Measurements from ENCODE around the gene TXNL4B.
"Not testable (repeated sequence)": the region's sequence is repeated elsewhere in the genome, so short reads cannot be mapped to it uniquely, and the experiment has no call there.

TXNL4B gene

GRCh38 chr16:72057313-72057712, 36.1 kb downstream of the TXNL4B start:
- not testable (repeated sequence) for H3K36me3 ChIP-seq (ENCODE audit: control insufficient read depth, insufficient read depth, low read length); H3K9me3 ChIP-seq (ENCODE audit: control insufficient read depth, low read length); H3K4me3 ChIP-seq (ENCODE audit: insufficient read depth, low read depth, low read length); H3K27me3 ChIP-seq (ENCODE audit: control insufficient read depth, insufficient read depth, low read length, poor library complexity, severe bottlenecking); H3K27ac ChIP-seq (ENCODE audit: insufficient read depth, low read depth, low read length, poor library complexity, severe bottlenecking); H3K4me1 ChIP-seq (ENCODE audit: control insufficient read depth, insufficient read depth, low read length)
- WGBS, 2 experiments = 91 to 93% methylated on average over 1 to 2 of the region's 6 CpGs

- H3K4me3 ChIP-seq (ENCODE audit: insufficient read depth, low read depth, low read length) = no peak overlapping the region
- WGBS, 2 experiments = 93 to 95% methylated on average over 4 of the region's 4 CpGs
- H3K27ac ChIP-seq (ENCODE audit: insufficient read depth, low read depth, low read length, poor library complexity, severe bottlenecking) = no peak overlapping the region
- no peaks in the 10 kb centered on the region for H3K36me3 ChIP-seq (ENCODE audit: control insufficient read depth, insufficient read depth, low read length)
- no peaks in the 10 kb centered on the region for H3K4me1 ChIP-seq (ENCODE audit: control insufficient read depth, insufficient read depth, low read length)
- no peaks in the 10 kb centered on the region for H3K9me3 ChIP-seq (ENCODE audit: control insufficient read depth, low read length)
- no peaks in the 10 kb centered on the region for H3K27me3 ChIP-seq (ENCODE audit: control insufficient read depth, insufficient read depth, low read length, poor library complexity, severe bottlenecking)
Measured at GRCh38 chr16:72055911-72056310, 37.5 kb downstream of the TXNL4B start.

DNA sequence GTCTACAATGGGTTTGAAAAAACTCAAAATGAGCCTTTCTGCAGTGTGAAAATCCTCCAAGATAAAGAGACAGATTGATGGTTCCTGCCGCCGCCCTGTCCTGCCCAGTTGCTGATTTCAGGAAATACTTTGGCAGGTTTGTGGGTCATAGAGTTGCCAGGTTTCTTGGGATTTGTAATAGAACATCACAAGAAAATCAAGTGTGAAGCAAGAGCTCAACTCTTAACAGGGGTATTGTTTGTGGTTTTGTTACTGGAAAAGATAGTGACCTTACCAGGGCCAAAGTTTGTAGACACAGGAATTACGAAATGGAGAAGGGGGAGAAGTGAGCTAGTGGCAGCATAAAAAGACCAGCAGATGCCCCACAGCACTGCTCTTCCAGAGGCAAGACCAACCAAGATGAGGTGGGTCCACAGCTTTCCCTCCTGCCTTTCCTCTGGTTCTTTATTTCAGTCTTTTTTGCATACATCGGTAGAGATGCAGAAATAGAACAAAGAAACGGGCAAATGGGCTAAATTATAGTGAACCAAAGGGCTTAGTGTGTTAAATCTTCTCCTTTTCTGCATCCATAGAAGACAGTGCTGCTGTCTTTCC, 39.1 kb downstream of the TXNL4B start, which contains the start of gene HP:
HP (plus strand) TSS at position 252 of the 594 bp plus-strand sequence; CDS start at position 400, 148 bp downstream.
- H3K4me3 ChIP-seq (ENCODE audit: insufficient read depth, low read depth, low read length); H3K27me3 ChIP-seq (ENCODE audit: control insufficient read depth, insufficient read depth, low read length, poor library complexity, severe bottlenecking): not testable (repeated sequence)
- WGBS, 2 experiments = 80 to 86% methylated on average over 4 to 5 of the region's 5 CpGs

GRCh38 chr16:72051818-72052217, 41.6 kb downstream of the TXNL4B start:
- WGBS, 2 experiments = 86 to 95% methylated on average over 2 of the region's 2 CpGs
- no peak overlapping the region for H3K27ac ChIP-seq (ENCODE audit: insufficient read depth, low read depth, low read length, poor library complexity, severe bottlenecking)
- H3K4me3 ChIP-seq (ENCODE audit: insufficient read depth, low read depth, low read length) = no peak overlapping the region
- H3K4me1 ChIP-seq (ENCODE audit: control insufficient read depth, insufficient read depth, low read length) = no peaks in the 10 kb centered on the region
- H3K9me3 ChIP-seq (ENCODE audit: control insufficient read depth, low read length) = no peaks in the 10 kb centered on the region
- no peaks in the 10 kb centered on the region for H3K27me3 ChIP-seq (ENCODE audit: control insufficient read depth, insufficient read depth, low read length, poor library complexity, severe bottlenecking)
- H3K36me3 ChIP-seq (ENCODE audit: control insufficient read depth, insufficient read depth, low read length) = no peaks in the 10 kb centered on the region

More for the DNA sequence above, 39.1 kb downstream of the TXNL4B start, which contains the start of gene HP:
- not testable (repeated sequence) for H3K36me3 ChIP-seq (ENCODE audit: control insufficient read depth, insufficient read depth, low read length); H3K4me1 ChIP-seq (ENCODE audit: control insufficient read depth, insufficient read depth, low read length); H3K9me3 ChIP-seq (ENCODE audit: control insufficient read depth, low read length); H3K27ac ChIP-seq (ENCODE audit: insufficient read depth, low read depth, low read length, poor library complexity, severe bottlenecking)

DNA sequence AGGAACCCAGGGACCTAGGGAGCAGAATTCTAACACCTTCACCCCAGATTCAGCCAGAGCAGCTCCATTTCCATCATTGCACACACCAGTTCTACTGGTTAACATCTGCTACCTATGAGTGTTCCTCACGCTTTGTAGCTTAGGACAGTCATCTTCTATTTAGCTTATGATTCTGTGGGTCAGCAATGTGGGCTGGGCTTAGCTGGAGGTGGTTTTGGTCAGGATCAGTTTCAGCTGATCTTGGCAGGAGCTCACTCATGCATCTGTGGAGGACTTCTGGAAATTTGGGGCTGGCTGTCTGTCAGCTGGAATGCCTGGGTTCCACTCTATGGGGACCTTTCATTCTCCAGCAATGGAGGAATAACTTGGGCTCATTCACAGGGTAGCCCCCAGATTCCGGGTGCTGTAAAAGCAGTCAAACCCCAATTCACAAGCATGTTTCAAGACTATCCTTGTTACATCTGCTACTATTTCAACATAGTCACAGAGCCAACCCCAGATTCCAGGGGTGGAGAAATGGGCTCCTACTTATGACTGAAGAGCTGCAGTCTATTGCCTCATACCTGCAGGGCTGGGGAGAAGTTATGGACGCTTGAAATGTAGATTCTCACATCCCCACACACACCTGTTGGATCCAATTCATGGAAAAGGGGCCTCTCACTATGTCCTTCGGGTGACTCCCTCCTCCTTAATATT, 42.5 kb downstream of the TXNL4B start:
- Histone ChIP-seq H3K27ac (ENCODE audit: insufficient read depth, low read depth, low read length, poor library complexity, severe bottlenecking) (no peak overlapping the region), H3K27me3 (ENCODE audit: control insufficient read depth, insufficient read depth, low read length, poor library complexity, severe bottlenecking) (no peaks in the 10 kb centered on the region), H3K36me3 (ENCODE audit: control insufficient read depth, insufficient read depth, low read length) (no peaks in the 10 kb centered on the region), H3K4me3 (ENCODE audit: insufficient read depth, low read depth, low read length) (no peak overlapping the region), H3K9me3 (ENCODE audit: control insufficient read depth, low read length) (no peaks in the 10 kb centered on the region), H3K4me1 (ENCODE audit: control insufficient read depth, insufficient read depth, low read length) (no peaks in the 10 kb centered on the region)
- WGBS, 2 experiments = 95 to 97% methylated on average over 2 to 3 of the region's 4 CpGs

DNA sequence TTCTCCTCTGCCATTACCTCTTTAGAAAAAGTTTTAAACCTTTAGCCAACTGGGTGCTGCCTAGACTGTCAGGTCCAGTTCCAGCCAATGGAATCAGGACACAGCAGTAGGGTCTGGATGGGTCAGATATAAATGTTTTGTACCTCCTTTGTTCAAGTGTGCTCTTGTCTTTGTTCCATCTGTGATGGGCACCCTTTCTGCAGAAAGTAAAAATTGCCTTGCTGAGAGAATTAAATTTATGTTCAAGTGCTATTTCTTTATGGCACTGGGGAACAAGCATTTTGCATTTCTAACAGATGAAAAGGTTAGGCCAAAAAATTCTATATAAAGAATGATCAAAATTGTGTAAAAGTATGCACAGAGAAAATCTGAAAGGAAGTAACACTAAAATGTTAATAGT, 44.3 kb downstream of the TXNL4B start:
- no peak overlapping the region for H3K4me3 ChIP-seq (ENCODE audit: insufficient read depth, low read depth, low read length)
- H3K27ac ChIP-seq (ENCODE audit: insufficient read depth, low read depth, low read length, poor library complexity, severe bottlenecking) = no peak overlapping the region
- no peaks in the 10 kb centered on the region for H3K27me3 ChIP-seq (ENCODE audit: control insufficient read depth, insufficient read depth, low read length, poor library complexity, severe bottlenecking)
- H3K9me3 ChIP-seq (ENCODE audit: control insufficient read depth, low read length) = no peaks in the 10 kb centered on the region
- no peaks in the 10 kb centered on the region for H3K4me1 ChIP-seq (ENCODE audit: control insufficient read depth, insufficient read depth, low read length)
- H3K36me3 ChIP-seq (ENCODE audit: control insufficient read depth, insufficient read depth, low read length) = no peaks in the 10 kb centered on the region

DNA sequence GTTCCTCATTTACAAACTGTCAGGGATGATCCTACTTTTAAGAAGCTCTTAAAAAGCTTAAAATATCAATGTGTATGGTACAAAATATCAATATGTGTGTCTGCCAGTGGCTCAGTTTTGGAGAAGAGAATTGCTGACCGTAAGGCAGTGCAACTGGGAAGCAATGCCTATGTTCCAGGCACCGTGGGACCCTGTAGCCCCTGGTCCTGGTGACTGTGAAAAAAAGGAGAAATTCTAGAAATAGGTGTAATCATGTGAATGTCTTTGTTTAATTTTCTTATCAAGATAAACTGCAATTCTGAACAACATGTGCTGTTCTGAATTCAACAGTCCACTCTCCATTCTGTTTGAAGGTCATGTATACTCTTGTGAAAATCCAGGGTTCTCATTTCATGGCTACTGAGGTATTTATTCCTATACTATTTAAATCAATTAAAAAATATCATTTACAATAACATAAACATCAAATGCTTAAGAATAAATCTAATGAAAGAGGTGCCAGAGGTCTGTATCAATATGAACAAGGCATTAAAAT, 48.5 kb downstream of the TXNL4B start:
- Histone ChIP-seq H3K36me3 (ENCODE audit: control insufficient read depth, insufficient read depth, low read length) (no peaks in the 10 kb centered on the region), H3K27ac (ENCODE audit: insufficient read depth, low read depth, low read length, poor library complexity, severe bottlenecking) (no peak overlapping the region), H3K27me3 (ENCODE audit: control insufficient read depth, insufficient read depth, low read length, poor library complexity, severe bottlenecking) (no peaks in the 10 kb centered on the region), H3K9me3 (ENCODE audit: control insufficient read depth, low read length) (no peaks in the 10 kb centered on the region), H3K4me3 (ENCODE audit: insufficient read depth, low read depth, low read length) (no peak overlapping the region), H3K4me1 (ENCODE audit: control insufficient read depth, insufficient read depth, low read length) (no peaks in the 10 kb centered on the region)
- WGBS, 2 experiments = 64 to 66% methylated on average over 2 of the region's 2 CpGs

GRCh38 chr16:72044296-72044695, 49.1 kb downstream of the TXNL4B start:
- no peak overlapping the region for H3K4me3 ChIP-seq (ENCODE audit: insufficient read depth, low read depth, low read length)

DNA sequence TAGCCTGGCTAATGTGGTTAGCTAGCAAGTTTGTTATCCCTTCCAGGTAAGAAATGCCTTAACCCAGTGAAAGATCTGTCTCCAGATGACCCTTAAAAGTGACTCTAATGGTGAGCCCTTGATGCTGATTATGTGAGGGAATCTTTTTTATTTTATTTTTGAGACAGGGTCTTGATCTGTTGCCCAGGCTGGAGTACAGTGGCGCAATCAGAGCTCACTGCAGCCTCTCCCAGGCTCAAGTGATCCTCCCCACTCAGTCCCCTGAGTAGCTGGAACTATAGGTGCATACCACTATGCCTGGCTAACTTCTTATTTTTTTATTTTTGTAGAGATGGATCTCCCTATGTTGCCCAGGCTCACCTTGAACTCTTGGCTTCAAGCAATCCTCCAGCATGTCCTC, 49.9 kb downstream of the TXNL4B start:
- WGBS, 2 experiments = 82 to 100% methylated on average over 1 of the region's 1 CpG
- H3K9me3 ChIP-seq (ENCODE audit: control insufficient read depth, low read length) = no peaks in the 10 kb centered on the region

More at GRCh38 chr16:72044296-72044695, 49.1 kb downstream of the TXNL4B start:
- no peaks in the 10 kb centered on the region for H3K4me1 ChIP-seq (ENCODE audit: control insufficient read depth, insufficient read depth, low read length)
- H3K27me3 ChIP-seq (ENCODE audit: control insufficient read depth, insufficient read depth, low read length, poor library complexity, severe bottlenecking) = no peaks in the 10 kb centered on the region
- no peaks in the 10 kb centered on the region for H3K36me3 ChIP-seq (ENCODE audit: control insufficient read depth, insufficient read depth, low read length)
- WGBS, 2 experiments = 89% methylated on average over 6 of the region's 6 CpGs
- H3K27ac ChIP-seq (ENCODE audit: insufficient read depth, low read depth, low read length, poor library complexity, severe bottlenecking) = no peak overlapping the region
- no peaks in the 10 kb centered on the region for H3K9me3 ChIP-seq (ENCODE audit: control insufficient read depth, low read length)

DNA sequence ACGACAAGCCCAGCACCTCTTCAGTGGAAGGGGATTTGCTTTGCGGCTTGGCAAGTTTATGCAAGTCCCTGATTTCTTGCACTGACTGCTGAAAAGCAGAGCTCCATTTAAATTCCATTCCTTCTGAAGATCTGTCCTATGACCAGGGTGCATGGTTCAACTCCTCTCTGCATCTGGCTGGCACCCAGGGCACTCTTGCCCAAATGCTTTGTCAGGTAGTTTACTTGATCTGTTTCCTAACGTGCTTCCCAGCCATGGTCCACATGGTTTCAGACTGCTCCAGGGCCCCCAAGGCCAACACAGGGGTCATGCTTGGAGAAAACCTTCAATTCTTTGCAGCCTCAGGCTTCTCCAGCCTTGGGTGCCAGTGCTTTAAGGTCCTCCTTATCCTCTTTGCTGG, 50.4 kb downstream of the TXNL4B start:
- Histone ChIP-seq H3K27ac (ENCODE audit: insufficient read depth, low read depth, low read length, poor library complexity, severe bottlenecking) (no peak overlapping the region), H3K36me3 (ENCODE audit: control insufficient read depth, insufficient read depth, low read length) (no peaks in the 10 kb centered on the region), H3K4me1 (ENCODE audit: control insufficient read depth, insufficient read depth, low read length) (no peaks in the 10 kb centered on the region), H3K27me3 (ENCODE audit: control insufficient read depth, insufficient read depth, low read length, poor library complexity, severe bottlenecking) (no peaks in the 10 kb centered on the region), H3K4me3 (ENCODE audit: insufficient read depth, low read depth, low read length) (no peak overlapping the region), H3K9me3 (ENCODE audit: control insufficient read depth, low read length) (no peaks in the 10 kb centered on the region)
- WGBS, 2 experiments = 53 to 64% methylated on average over 3 of the region's 3 CpGs

More for the DNA sequence above, 49.9 kb downstream of the TXNL4B start:
- Histone ChIP-seq H3K27me3 (ENCODE audit: control insufficient read depth, insufficient read depth, low read length, poor library complexity, severe bottlenecking) (no peaks in the 10 kb centered on the region), H3K4me1 (ENCODE audit: control insufficient read depth, insufficient read depth, low read length) (no peaks in the 10 kb centered on the region), H3K27ac (ENCODE audit: insufficient read depth, low read depth, low read length, poor library complexity, severe bottlenecking) (no peak overlapping the region), H3K36me3 (ENCODE audit: control insufficient read depth, insufficient read depth, low read length) (no peaks in the 10 kb centered on the region), H3K4me3 (ENCODE audit: insufficient read depth, low read depth, low read length) (no peak overlapping the region)

All from ectodermal cell (in vitro differentiated cells).